HG02571 (cell line): ENCODE measurements around the gene DACH2.

Experiments used
- ATAC-seq: cut with Tn5 transposase; IDR thresholded peaks from one replicate; pipeline ENCODE4 v1.9.1; 2021; ENCODE audit warnings: mild to moderate bottlenecking, moderate library complexity; ENCODE audit not compliant: unreplicated experiment

The DACH2 gene

DNA sequence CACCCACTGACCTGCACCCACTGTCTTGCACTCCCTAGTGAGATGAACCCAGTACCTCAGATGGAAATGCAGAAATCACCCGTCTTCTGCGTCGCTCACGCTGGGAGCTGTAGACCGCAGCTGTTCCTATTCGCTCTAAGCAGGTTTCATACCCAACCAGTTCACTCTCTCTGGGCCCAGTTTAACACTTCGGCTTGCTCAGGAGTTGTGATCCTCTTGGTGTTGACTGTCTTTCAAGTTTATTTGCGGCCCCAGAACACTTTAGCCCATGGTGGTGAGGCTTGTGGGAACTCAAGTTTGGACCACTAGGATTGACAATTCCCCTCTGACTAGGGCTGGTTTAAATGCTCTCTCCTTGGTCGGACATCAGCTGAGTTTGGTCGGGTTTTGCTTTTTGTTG, 147.0 kb downstream of the DACH2 start:
- ATAC-seq: no peak

DNA sequence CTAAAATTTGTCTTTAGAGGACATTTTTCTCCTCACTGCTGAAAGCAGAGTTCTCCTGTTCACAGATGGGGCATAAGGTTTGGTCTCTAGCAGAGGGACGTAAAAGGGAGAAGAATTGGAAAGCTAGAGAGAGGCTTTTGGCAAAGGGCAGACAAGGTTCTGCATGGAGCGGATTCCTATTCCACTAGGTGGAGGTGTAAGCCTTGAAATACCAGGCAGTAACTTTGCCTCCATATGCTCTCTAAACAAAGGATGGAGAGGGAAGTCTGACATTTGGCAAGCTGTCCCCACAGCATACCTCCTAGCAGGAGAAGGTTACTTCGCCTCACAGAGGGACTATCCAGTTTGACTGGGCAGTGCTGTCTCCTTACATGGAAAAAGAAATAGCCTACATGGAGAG, 174.7 kb downstream of the DACH2 start:
- no peak for ATAC-seq

DNA sequence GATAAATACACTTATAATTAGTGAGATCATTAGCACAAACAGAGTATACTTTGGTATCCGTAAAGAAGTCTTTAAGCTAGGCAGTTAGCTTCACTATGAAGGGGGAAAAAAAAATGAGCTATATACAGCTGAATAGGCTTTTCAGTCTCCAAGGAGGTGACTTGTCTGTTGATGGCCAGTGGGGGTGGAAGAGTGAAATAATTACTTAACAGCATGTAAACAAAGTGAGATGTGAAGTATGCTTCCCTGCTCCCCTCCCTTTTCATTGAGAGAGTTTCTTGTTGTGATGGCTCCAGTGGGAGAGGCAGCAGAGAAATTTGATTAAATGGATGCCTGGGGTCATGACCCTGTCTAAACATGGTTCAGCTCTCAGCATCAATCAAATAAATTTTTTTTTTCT, 180.9 kb downstream of the DACH2 start:
- no peak for ATAC-seq

GRCh38 chrX:86348669-86349068, 200.4 kb downstream of the DACH2 start:
- no peak for ATAC-seq

GRCh38 chrX:86349115-86349514, 200.9 kb downstream of the DACH2 start:
- no peak for ATAC-seq

- no peak for ATAC-seq
Observed at GRCh38 chrX:86369847-86370630, 221.8 kb downstream of the DACH2 start.

- no peak for ATAC-seq
Observed at GRCh38 chrX:86370927-86371326, 222.7 kb downstream of the DACH2 start.

- ATAC-seq: no peak
Observed at GRCh38 chrX:86379209-86379608, 231.0 kb downstream of the DACH2 start.

DNA sequence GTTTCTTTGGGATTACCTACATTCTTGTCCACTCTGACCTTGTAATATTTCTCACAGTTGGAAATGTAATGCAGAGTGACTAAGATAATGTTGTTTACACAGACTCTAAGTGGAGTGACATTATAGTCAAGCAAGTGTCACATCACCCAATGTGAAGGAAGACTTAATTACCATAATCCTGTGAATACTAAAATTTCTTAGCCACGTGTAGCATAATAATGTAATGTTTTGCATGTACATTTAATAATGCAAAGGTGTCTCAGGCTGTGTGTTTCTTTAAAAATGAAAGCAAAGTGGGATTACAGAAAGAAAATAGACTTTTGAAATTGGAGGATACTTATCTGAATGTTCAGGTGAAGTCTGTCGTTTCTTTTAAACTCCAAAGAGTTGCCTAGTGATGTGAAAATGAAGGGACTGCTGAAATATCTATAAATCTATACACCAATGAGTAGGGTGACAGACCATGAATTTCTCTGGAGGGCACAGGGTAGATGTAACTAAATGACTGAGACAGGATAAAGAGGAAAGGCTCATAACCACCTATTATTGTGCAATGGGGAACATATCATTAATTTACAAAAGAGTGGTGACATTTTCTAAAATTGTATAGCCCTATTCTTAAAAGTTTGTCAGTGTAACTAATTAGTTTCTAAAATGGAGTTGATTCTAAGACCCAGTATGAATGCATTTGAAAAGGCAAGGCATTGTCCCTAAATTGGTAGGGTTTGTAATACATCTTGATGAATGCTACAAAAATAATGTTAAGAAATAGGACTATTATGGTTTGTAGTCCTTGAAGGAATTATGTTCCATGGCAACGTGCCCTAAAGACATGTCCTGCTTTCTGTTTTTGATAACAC, 235.7 kb downstream of the DACH2 start:
- no peak for ATAC-seq

- ATAC-seq: no peak
Observed at GRCh38 chrX:86407371-86407770, 259.1 kb downstream of the DACH2 start.

DNA sequence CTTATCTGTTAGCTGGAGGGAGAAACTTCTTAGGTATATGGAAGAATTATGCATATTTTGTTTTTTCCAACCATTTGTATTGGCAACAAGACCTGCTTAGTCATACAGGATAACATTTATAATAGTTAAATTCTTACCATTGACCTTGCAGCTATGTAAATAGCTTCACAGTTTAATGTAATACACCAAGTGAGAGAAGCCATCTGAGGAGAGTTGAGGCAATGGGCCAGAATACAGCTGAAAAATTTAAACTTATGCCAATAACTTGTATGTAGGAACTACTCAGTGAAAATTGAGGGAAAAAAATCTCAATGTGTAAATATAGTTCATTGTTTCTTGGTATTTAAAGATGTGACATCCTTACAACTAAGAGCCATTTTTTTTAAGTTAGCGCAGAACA, 273.5 kb downstream of the DACH2 start:
- ATAC-seq: no peak

GRCh38 chrX:86436116-86436515, 287.9 kb downstream of the DACH2 start:
- ATAC-seq: no peak

DNA sequence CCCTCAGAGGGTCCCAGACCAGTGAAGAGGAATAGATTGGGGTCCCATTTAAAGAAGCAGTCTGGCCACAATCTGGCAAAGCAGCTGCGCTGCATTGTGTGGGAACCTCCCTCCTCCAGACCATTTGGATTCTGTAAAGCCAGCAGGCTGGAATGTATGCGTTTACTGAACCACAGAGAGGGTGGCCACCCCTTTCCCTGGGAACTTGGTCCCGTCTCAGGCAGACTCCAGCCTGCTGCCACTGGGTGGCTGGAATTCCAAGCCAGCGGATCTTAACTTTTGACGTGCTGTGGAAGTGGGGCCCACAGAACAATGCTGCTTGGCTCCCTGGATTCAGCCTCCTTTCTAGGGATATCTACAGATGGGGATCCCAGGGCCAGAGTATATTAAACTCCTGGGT, 307.2 kb downstream of the DACH2 start:
- ATAC-seq: no peak

DNA sequence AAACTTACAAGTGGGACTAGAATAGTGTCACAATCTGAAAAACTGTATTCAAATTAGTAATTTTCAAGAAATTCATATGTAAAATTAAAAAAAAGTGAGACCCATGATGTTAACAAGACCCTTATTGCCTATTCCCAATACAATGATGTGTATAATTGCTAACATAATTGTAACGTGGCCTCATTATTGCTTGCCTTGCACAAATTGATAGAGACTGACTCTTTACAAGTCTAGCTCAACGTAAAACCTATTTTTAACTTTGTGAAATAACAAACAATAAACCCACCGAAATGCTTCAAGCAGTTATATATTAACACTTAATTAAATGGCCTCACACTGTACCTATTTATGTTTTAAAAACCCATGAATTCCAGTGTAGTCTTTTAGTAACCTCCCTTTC, 312.5 kb downstream of the DACH2 start:
- no peak for ATAC-seq

GRCh38 chrX:86504297-86504696, 356.0 kb downstream of the DACH2 start:
- no peak for ATAC-seq

- no peak for ATAC-seq
Observed at GRCh38 chrX:86507331-86507730, 359.1 kb downstream of the DACH2 start.

DNA sequence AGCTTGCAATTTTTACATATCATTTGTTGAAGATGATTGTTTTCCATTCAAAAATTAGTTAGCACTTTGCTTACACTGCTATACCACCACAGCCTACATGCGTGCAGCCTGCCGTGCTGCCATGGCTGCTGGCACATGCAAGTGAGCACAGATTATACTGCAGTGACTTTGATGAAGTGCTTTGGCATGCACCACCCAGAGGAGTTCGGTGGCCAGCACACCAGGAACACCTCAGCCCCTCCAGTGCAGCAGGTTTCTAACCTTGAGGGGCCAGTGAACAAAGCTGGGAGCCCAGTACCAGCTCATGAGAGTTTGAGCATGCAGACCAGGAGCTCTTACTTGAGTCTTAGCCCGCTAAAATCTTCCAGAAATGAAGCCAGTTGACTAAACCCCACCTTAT, 431.5 kb downstream of the DACH2 start:
- ATAC-seq: no peak

DNA sequence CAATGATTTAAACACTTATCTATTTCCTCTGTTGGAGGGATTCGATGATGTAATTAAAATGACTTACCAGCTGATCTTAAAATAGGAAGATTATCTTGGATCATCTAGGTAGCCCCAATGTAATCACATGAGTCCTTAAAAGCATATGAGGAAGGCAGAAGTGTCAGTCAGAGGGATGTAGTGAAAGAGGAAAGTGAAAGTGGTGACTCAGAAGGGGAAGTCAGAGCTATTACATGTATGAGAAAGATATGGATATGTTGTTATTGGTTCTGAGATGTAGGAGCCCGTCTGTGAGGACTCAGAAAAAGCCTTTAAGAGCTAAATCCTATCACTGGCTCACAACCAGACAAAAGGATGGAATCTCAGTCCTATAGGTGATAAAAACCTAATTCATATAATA, 456.4 kb downstream of the DACH2 start:
- ATAC-seq: no peak

GRCh38 chrX:86696951-86697350, 548.7 kb downstream of the DACH2 start:
- no peak for ATAC-seq

DNA sequence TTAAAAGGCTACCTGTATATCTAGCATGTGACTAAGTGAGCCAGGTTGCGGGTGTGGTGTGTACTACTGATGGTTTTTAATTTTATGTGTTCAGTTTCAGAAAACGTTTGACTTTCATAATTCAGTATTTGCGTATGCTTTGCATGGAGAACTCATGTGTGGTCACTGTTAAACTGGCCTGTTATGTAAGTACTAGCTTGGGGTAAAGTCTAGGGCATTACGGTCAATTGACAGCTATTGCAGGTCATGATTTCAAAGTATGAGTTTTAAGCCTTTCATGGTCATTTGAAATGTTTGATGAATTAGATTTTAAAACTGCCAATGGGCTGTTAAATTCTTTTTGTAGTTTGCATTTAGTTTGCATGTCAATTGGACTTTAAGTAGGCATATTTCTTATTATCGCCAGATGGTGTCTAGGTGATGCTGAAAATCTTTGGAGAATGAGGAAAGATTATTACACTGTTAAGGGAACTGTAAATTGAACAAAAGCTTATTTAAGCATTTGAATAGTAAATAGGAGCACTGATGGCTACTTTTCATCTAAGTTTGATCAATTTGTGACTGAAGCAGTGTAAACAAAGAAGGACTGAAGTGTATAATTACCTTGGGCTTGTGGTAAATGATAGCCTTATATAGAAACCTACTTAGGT, 563.4 kb downstream of the DACH2 start:
- no peak for ATAC-seq

GRCh38 chrX:86714441-86714840, 566.2 kb downstream of the DACH2 start:
- ATAC-seq: no peak

- ATAC-seq: no peak
Observed at GRCh38 chrX:86724277-86724676, 576.0 kb downstream of the DACH2 start.
